Keratinocyte (primary cell): ENCODE measurements around the gene RBM34. TPM values are rescaled to one million over a fixed set of nuclear protein-coding genes. Genes with fewer than 3 reads are reported as not detected.

Experiments used
- DNase-seq: peaks from one replicate; pipeline ENCODE4 v3.0.0-alpha.2; 2011; ENCODE audit warnings: low read depth, missing footprints, low spot score
- FAIRE-seq: peaks from 2 replicates; lab custom pipeline; 2011; peaks lifted over from hg19 to GRCh38; lab: Jason Lieb, UNC
- H2AFZ ChIP-seq: 2 replicates; pipeline ENCODE4 v1.6.0; 2012; ENCODE audit warnings: low read length, control low read depth, inconsistent platforms; ENCODE audit not compliant: control insufficient read depth
- H3K27ac ChIP-seq: 2 replicates; pipeline ENCODE4 v1.5.1; 2011; ENCODE audit warnings: low read length; ENCODE audit not compliant: control insufficient read depth, insufficient read depth
- H3K27me3 ChIP-seq: 3 replicates; pipeline ENCODE4 v1.6.0; 2011; ENCODE audit warnings: low read length; ENCODE audit not compliant: control insufficient read depth, insufficient read depth; ENCODE audit errors: extremely low read depth
- H3K36me3 ChIP-seq, 2 experiments: 2 replicates in 1 of 2; 3 replicates in 1 of 2; pipeline ENCODE4 v1.5.1; 2011; ENCODE audit warnings: low read length in 2 of 2, mild to moderate bottlenecking in 1 of 2; ENCODE audit not compliant: control insufficient read depth in 2 of 2, insufficient read depth in 2 of 2; ENCODE audit errors: extremely low read depth in 1 of 2
- H3K4me1 ChIP-seq: 3 replicates; pipeline ENCODE4 v1.5.1; 2011; ENCODE audit warnings: low read length; ENCODE audit not compliant: control insufficient read depth, insufficient read depth; ENCODE audit errors: extremely low read depth
- H3K4me2 ChIP-seq: 3 replicates; pipeline ENCODE4 v1.6.0; 2011; ENCODE audit warnings: low read depth, low read length; ENCODE audit not compliant: control insufficient read depth, insufficient read depth; ENCODE audit errors: extremely low read depth
- H3K4me3 ChIP-seq, 3 experiments: fragments of 200-600 bp in 1 of 3; sonication (generic) in 1 of 3; 2 replicates in 2 of 3; 3 replicates in 1 of 3; pipeline ENCODE4 v1.5.1; 2011 to 2016; ENCODE audit warnings: low read length in 3 of 3, mild to moderate bottlenecking in 3 of 3, control low read depth in 2 of 3, inconsistent platforms in 1 of 3, low read depth in 1 of 3, mixed read lengths in 1 of 3, mixed run types in 1 of 3, moderate library complexity in 1 of 3; ENCODE audit not compliant: control insufficient read depth in 2 of 3, insufficient read depth in 2 of 3; ENCODE audit errors: extremely low read depth in 1 of 3
- H3K79me2 ChIP-seq: 2 replicates; pipeline ENCODE4 v1.6.0; 2012; ENCODE audit warnings: low read length; ENCODE audit not compliant: control insufficient read depth, insufficient read depth
- H3K9ac ChIP-seq: 3 replicates; pipeline ENCODE4 v1.6.0; 2011; ENCODE audit warnings: low read length; ENCODE audit not compliant: control insufficient read depth, insufficient read depth; ENCODE audit errors: extremely low read depth
- H3K9me1 ChIP-seq: 3 replicates; pipeline ENCODE4 v1.6.0; 2011; ENCODE audit warnings: low read length; ENCODE audit not compliant: control insufficient read depth, insufficient read depth; ENCODE audit errors: extremely low read depth
- H3K9me3 ChIP-seq: 2 replicates; pipeline ENCODE4 v1.5.1; 2012; ENCODE audit warnings: low read depth, low read length; ENCODE audit not compliant: control insufficient read depth
- H4K20me1 ChIP-seq: 3 replicates; pipeline ENCODE4 v1.6.0; 2011; ENCODE audit warnings: low read length; ENCODE audit not compliant: control insufficient read depth, insufficient read depth; ENCODE audit errors: extremely low read depth
- CTCF ChIP-seq, 3 experiments: IDR thresholded peaks in 1 of 3; conservative IDR thresholded peaks in 1 of 3; optimal IDR thresholded peaks in 1 of 3; 2 replicates in 2 of 3; 3 replicates in 1 of 3; pipeline versions ENCODE3 to v1.5.1; 2011; ENCODE audit warnings: low read length in 3 of 3, mild to moderate bottlenecking in 3 of 3, moderate library complexity in 2 of 3, control low read depth in 1 of 3, inconsistent platforms in 1 of 3; ENCODE audit not compliant: insufficient read depth in 2 of 3; ENCODE audit errors: extremely low read depth in 1 of 3
- EZH2 ChIP-seq: IDR thresholded peaks from one replicate; pipeline ENCODE4 v1.6.1; 2012; ENCODE audit warnings: inconsistent platforms, mild to moderate bottlenecking, low read length, moderate library complexity
- dilution Hi-C: fragments of 300-500 bp; cut with MboI; formaldehyde crosslinking; loops from one replicate; pipeline ENCODE4 v1.7.0; 2020; ENCODE audit warnings: low sequenced_read_pairs; ENCODE audit not compliant: extremely low pct_ligation_motif_present
- polyA plus RNA-seq, 5 experiments: library from polyadenylated mRNA; depleted of rRNA in 3 of 5; stranded (reverse) in 3 of 5; stranded (forward) in 1 of 5; unstranded in 1 of 5; fragments of >200 nt; gene quantifications; 1 replicate in 1 of 5; 2 replicates in 3 of 5; 3 replicates in 1 of 5; pipeline versions ENCODE4 v1.2.1 to v1.2.3, GENCODE V29; 2011 to 2012; ENCODE audit warnings: missing spikeins in 2 of 5, low read depth in 1 of 5, low replicate concordance in 1 of 5

Gene RBM34
- polyA plus RNA-seq, 1 donor (not counting 4 experiments of a cell fraction or from before 2014, with no cell fraction given) = 39.3 TPM

GRCh38 chr1:235158680-235159079 is 2.4 kb downstream of the RBM34 start:
- H3K9me3 ChIP-seq = no peaks in the 10 kb centered on the region
- dilution Hi-C loops = no loop called here
- no peak overlapping the region for H2AFZ ChIP-seq
- no peak overlapping the region for H3K4me3 ChIP-seq
- FAIRE-seq (no peak), DNase-seq (no peak)
- peaks cover 31% of the 10 kb centered on the region for H3K79me2 ChIP-seq
- H3K9ac ChIP-seq = no peak overlapping the region
- H3K27ac ChIP-seq = no peak overlapping the region
- peaks cover 6% of the 10 kb centered on the region for H3K4me1 ChIP-seq
- no peaks in the 10 kb centered on the region for H3K27me3 ChIP-seq
- no peak overlapping the region for H3K4me2 ChIP-seq
- H4K20me1 ChIP-seq = no peaks in the 10 kb centered on the region
- peaks cover 13 to 16% of the 10 kb centered on the region in 2 experiments for H3K36me3 ChIP-seq
- TF ChIP-seq CTCF (optimal IDR thresholded peaks at IDR 0.05 in 1 of 3, IDR thresholded peaks at IDR 0.05 in 1 of 3, conservative IDR thresholded peaks at IDR 0.05 in 1 of 3; ENCODE audit: extremely low read depth in 1 of 3, insufficient read depth in 2 of 3, low read length in 3 of 3) (no peak), EZH2 (no peak)
- H3K9me1 ChIP-seq = no peaks in the 10 kb centered on the region

- Histone ChIP-seq H3K27ac (no peak overlapping the region), H3K4me1 (peaks cover 6% of the 10 kb centered on the region), H3K9me3 (no peaks in the 10 kb centered on the region), H3K4me2 (no peak overlapping the region), H3K4me3 (no peak overlapping the region), H4K20me1 (no peaks in the 10 kb centered on the region), H3K9me1 (no peaks in the 10 kb centered on the region), H2AFZ (no peak overlapping the region), H3K36me3 (peaks cover 14 to 21% of the 10 kb centered on the region in 2 experiments), H3K27me3 (no peaks in the 10 kb centered on the region), H3K9ac (no peak overlapping the region), H3K79me2 (peaks cover 31% of the 10 kb centered on the region)
- FAIRE-seq = no peak
- TF ChIP-seq EZH2 = no peak
- no peak for TF ChIP-seq CTCF (optimal IDR thresholded peaks at IDR 0.05 in 1 of 3, IDR thresholded peaks at IDR 0.05 in 1 of 3, conservative IDR thresholded peaks at IDR 0.05 in 1 of 3; ENCODE audit: extremely low read depth in 1 of 3, insufficient read depth in 2 of 3, low read length in 3 of 3)
- dilution Hi-C loops = no loop called here
- no peak for DNase-seq
Observed at GRCh38 chr1:235157150-235157549, 3.9 kb downstream of the RBM34 start.
